Stimulated activated CD4-positive, alpha-beta T cell treated with anti-CD3 and anti-CD28 coated beads, Interleukin-1b, Interleukin-23, amount 100 ng/mL, for 1 hour (primary cell): ENCODE data around the gene POLDIP3.

Experiments used
- DNase-seq, 2 donors: peaks; one replicate each; pipeline ENCODE4 v3.0.0-alpha.2; 2020; ENCODE audit warnings: low read depth in 2 of 2

POLDIP3 gene

GRCh38 chr22:42642806-42643633, 28.3 kb upstream of the POLDIP3 start:
- DNase-seq: no peak

GRCh38 chr22:42641801-42642413, 27.2 kb upstream of the POLDIP3 start:
- DNase-seq: no peak

GRCh38 chr22:42639541-42640241, 25.0 kb upstream of the POLDIP3 start:
- DNase-seq: no peak

DNA sequence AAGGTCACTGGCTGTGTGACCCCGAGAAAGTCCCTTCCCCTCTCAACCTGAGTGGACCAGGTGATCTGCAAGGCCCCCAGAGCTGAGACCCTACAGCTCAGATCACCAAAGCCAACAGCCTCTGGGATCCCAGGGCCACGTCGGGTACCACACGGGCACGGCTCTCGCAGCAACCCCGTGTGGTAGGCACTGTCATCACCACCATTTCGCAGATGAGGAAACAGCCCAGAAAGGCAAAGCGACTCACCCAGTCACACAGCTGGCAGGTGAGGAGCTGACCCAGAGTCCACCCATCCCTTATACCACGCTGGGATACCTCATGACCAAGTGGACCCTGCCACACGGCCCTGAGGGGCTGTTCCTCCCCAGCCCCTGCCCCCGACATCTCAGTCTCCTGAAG, 22.9 kb upstream of the POLDIP3 start:
- DNase-seq: no peak

DNA sequence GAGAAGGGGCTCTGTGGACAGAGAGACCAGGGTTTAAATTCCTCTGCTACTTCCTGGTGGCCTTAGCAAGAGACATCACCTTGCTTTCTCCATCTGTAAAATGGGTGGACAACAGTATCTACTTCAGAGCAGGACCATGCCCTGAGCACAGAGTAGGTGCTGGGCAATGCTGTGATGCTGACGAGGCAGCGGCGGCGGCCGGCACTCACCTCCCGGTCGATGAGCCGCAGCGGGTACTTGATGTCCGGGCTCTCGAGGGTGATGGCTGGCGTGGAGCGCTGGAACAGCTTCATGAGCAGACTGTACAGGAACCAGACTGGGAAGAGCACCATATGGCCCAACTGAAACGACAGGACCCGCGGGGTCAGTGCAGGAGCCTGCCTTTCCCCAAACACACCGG, 21.8 kb upstream of the POLDIP3 start:
- no peak for DNase-seq

DNA sequence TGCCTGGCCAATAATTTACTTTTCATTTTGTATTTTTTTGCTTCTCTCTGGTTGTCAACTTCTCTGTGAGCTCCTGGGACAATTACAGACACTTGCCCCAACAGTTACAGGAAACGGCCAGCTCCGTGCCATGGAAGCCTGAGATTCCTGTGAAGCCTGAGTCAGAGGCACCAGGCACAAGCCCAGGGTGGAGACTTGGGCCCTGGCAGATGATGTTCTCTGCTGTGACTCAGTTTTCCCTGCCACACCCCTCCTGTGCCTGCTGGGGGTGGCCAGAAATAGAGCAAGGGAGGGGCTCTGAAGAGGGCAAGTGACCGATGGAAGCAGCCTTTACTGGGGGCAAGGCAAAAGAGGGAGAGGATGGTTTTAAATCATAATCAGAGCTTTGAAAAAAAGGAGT, 20.8 kb upstream of the POLDIP3 start:
- no peak for DNase-seq

DNA sequence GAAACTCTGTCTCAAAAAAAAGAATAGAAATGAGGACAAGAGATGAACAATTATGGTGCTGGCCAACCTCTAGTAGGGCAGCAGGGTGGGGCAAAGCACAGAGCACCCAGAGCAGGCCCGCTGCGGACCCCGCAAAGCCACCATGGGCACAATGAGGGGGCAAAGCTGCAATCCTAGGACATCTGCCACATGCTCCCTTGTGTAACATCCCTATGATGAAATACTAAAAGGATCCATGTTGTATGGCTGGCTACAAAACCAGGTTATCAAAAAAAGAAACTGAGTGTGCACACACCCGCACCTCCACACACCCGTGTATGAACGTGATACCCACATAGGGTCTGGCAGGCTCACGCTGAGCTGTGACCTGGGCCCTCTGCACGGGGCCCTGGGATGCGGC, 18.3 kb upstream of the POLDIP3 start:
- no peak for DNase-seq

GRCh38 chr22:42632096-42632495, 17.4 kb upstream of the POLDIP3 start:
- DNase-seq: no peak

DNA sequence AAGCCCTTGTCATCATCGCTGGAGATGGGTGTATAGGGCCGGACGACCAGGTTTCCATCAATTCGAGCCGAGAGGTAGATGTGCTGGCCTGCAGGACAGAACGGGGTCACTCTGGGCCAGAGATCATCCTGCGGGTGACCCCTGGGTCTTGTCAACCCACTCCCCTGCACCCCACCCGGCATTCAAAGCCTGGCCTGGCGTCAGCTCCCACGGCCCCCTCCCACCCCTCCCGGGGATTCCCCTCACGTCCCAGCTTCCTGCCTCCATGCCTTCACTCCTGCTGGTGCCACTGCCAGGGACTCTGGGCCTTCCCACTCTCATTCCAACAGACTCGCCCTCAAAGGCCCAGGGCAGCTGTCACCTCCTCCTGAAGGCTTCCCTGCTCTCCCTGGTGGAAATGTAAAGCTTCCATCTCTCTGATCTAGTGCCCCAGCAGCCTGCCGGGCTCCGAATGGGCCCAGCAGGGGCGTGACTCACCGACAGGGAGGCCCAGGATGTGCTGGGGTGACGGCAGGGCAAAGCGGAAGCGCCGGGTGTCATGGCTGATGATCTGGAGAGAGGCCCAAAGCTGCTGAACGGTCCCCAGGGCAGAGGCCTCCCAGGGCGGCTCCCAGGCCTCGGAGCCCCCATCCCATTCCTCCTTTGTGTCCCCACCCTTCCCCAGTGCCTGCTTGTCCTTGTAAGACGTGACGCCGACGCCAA, 16.4 kb upstream of the POLDIP3 start:
- DNase-seq: no peak

DNA sequence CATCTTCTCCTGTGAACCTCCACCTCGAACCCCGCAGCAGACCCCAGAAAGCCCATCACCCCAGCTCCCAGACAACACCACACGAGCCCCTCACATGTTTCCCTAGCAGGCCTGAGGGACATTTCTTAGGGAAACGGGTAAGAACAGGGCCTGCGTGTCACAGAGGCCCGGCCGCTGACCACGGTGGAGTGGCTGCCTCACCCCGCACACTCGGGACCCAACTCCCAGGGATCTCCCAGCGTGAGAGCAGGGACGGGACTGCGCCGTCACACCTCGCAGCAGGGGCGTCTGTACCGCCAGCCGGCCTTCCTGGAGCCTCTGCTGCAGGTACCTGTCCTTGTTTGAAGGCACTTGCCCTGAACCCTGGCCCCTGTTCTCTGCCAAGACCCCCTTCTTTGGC, 15.5 kb upstream of the POLDIP3 start:
- no peak for DNase-seq

DNA sequence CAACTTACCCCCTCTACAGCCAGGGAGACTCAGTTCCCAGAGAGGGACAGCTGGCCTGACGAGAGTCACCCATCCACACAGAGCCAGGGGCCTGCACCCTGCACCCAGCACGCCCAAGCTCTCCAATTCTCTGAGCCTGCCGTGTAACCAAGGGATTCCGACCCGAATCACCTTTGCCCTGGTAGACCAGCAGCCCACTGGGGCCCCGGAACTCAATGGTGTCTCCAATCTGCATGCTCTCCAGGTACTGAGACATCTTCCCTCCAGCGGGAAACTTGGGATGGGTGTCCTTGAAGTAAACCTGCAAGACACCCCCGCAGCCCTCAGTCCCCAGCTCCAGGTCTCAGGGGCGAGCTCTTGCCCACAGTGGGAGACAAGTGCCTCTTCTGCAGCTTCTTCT, 13.3 kb upstream of the POLDIP3 start:
- no peak for DNase-seq

DNA sequence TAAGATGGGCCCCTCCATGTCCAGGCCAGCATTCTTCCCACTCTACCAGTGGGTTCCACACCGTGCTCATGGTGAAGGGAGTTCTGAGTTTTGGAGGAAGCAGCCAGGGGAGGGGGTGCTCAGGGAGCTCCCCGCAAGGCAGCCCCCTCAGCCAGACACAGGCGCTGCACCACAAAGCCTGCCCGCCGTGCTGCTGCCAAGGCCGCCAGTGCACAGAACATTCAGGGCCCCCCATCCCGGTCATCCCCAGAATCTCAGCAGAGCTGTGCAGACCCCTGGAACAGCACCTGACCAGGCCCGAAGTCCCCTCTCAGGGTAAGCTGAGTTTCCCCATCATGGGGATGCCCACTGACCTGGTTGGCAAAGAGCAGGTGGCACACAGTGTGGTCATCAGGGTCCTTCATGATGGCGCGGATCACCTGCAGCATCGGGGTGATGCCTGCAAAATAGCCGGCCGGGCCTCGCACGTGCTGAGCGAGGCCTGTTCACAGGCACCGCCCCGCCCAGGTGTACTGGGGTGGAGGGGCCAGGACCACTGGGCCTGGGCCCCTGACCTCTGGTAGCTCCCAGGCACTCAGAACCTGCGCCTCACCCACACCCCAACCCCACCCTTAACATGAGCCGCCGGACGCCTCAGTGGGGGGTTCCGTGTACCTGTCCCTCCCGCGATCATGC, 12.4 kb upstream of the POLDIP3 start:
- no peak for DNase-seq

GRCh38 chr22:42626431-42626830, 11.7 kb upstream of the POLDIP3 start:
- DNase-seq: no peak

GRCh38 chr22:42625416-42625815, 10.7 kb upstream of the POLDIP3 start:
- no peak for DNase-seq

GRCh38 chr22:42624551-42625106, 9.9 kb upstream of the POLDIP3 start:
- no peak for DNase-seq

- DNase-seq: no peak
Measured at GRCh38 chr22:42623756-42624441, 9.2 kb upstream of the POLDIP3 start.

DNA sequence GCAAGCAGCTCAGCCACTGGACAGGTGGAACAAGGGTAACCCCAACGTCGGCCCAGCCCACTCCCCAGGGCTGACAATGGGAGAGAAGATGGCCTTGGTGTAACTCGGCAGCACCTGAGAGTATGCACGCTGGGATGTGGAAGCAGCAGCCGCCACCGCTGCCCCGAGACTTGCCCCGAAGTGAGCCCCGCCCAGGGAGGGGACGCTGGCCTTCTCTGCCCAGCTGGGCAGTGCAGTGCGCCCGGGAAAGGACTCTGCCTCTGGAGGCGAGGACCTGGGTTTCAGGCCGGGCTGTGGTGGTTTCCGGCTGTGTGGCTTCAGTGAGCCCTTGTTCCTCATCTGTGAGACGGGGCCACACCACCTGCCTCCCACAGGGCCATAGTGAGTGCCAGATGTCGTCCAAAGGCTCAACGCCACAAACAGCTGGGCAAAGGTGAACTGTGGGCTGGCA, 8.6 kb upstream of the POLDIP3 start:
- no peak for DNase-seq

GRCh38 chr22:42622061-42622710, 7.5 kb upstream of the POLDIP3 start:
- no peak for DNase-seq

GRCh38 chr22:42621505-42622002, 6.9 kb upstream of the POLDIP3 start:
- peak in 1 of 2 donors; percentile 30 for DNase-seq

DNA sequence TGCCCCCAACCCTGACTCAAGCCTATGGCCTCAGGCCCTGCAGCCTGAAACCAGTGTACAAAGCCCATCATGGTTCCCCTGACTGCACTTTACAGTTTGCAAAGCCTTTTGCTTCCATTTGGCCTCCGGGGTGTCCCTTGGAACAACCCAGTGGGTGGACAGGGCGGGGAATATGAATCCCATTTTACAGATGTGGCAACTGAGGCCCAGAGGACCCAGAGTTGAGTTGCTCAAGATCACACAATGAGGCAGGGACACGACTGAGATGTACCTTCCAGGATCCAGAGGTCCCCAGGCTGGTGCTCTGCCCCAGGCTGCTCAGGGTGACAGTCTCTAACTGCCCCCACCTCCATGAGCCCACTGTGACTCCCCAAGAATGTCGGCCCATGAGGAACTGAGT, 5.4 kb upstream of the POLDIP3 start:
- no peak for DNase-seq
